HL-60 (cell line): Measurements from ENCODE around the gene BLOC1S2.

ENCODE experiments used
- CTCF ChIP-seq: IDR thresholded peaks from one replicate; pipeline ENCODE4 v1.5.1; 2011; ENCODE audit warnings: low read length, control low read depth, inconsistent platforms; ENCODE audit not compliant: insufficient read depth
- GABPA ChIP-seq: IDR thresholded peaks from 2 replicates; pipeline ENCODE4 v1.6.1; 2012; ENCODE audit warnings: low read depth
- POLR2AphosphoS5 ChIP-seq: IDR thresholded peaks from 2 replicates; pipeline ENCODE4 v1.6.1; 2012; ENCODE audit warnings: low read depth
- SPI1 ChIP-seq: IDR thresholded peaks from 2 replicates; pipeline ENCODE4 v1.6.1; 2012; ENCODE audit warnings: low read depth, mild to moderate bottlenecking, borderline replicate concordance
- TF ChIP-seq, protein P1 (sequence below): IDR thresholded peaks from 2 replicates; pipeline ENCODE4 v1.6.1; 2012; ENCODE audit warnings: low read depth; ENCODE audit not compliant: insufficient replicate concordance

GRCh38 chr10:100287756-100288155 lies 1.3 kb upstream of the BLOC1S2 start:
- TF ChIP-seq SPI1 (no peak), CTCF (no peak), POLR2AphosphoS5 (no peak), GABPA (no peak)
- TF ChIP-seq, protein P1, sequence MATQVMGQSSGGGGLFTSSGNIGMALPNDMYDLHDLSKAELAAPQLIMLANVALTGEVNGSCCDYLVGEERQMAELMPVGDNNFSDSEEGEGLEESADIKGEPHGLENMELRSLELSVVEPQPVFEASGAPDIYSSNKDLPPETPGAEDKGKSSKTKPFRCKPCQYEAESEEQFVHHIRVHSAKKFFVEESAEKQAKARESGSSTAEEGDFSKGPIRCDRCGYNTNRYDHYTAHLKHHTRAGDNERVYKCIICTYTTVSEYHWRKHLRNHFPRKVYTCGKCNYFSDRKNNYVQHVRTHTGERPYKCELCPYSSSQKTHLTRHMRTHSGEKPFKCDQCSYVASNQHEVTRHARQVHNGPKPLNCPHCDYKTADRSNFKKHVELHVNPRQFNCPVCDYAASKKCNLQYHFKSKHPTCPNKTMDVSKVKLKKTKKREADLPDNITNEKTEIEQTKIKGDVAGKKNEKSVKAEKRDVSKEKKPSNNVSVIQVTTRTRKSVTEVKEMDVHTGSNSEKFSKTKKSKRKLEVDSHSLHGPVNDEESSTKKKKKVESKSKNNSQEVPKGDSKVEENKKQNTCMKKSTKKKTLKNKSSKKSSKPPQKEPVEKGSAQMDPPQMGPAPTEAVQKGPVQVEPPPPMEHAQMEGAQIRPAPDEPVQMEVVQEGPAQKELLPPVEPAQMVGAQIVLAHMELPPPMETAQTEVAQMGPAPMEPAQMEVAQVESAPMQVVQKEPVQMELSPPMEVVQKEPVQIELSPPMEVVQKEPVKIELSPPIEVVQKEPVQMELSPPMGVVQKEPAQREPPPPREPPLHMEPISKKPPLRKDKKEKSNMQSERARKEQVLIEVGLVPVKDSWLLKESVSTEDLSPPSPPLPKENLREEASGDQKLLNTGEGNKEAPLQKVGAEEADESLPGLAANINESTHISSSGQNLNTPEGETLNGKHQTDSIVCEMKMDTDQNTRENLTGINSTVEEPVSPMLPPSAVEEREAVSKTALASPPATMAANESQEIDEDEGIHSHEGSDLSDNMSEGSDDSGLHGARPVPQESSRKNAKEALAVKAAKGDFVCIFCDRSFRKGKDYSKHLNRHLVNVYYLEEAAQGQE, result no peak
